ENCODE results near the gene ARHGAP45. TPM values are rescaled to one million over a fixed set of nuclear protein-coding genes. Genes with fewer than 3 reads are reported as not detected.
A peak's percentile ranks its signal among the peaks of the same experiment; 100 is the strongest.

Gene ARHGAP45
- total and polyA plus RNA-seq, 9 of the 15 experiments (the other 6 are each of a cell fraction or from before 2014, with no cell fraction given): 0.08 to 22.1 (median 4.2) TPM

DNA sequence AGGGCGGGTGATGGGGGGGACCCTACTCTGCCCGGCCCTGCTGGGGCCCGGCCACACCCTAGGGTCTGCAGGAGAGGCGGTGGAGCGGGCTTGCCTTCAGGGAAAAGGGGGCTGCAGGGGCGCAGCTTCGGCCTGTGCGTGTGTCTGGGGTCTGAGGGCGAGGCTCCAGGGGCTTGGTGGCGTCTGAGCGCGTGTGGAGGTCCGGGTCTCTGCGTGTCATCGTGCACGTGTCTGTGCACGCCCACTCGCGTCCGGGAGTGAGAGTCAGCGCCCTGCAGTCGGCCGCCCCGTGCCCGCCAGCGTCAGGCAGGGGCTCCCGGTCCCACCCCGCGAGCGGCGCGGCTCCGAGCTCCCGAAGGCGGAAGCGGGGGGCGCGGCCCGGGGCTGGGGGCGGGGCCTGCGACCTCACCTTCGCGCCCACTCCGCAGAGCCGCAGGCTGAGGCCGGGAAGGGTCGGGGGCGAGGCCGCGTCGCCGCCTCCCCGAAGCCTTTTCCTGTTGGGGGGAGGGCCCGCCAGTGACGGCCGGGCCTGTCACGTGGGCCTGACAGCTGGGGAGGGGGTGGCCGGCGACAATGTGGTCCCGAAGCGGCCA is at the start of gene ARHGAP45 (continued):
- TF ChIP-seq ZNF318 (IDR thresholded peaks at IDR 0.05; ENCODE audit: borderline replicate concordance in 1 of 2, low read depth in 1 of 2): no peak
- no peak for TF ChIP-seq BRCA1 (IDR thresholded peaks at IDR 0.05)
- no peak for TF ChIP-seq BRCA1 (CRISPR knock-in tag; IDR thresholded peaks at IDR 0.05)
- 0 out of 2 replicates have a peak, but pooled peaks have one; percentile 17 for TF ChIP-seq TGIF2 (CRISPR knock-in tag; IDR thresholded peaks at IDR 0.05)
- no peak for TF ChIP-seq ZNF384 (IDR thresholded peaks at IDR 0.05; ENCODE audit: low read depth, low read length)
- TF ChIP-seq CCNT2 (IDR thresholded peaks at IDR 0.05; ENCODE audit: borderline replicate concordance, extremely low read depth, insufficient read length, low read depth, low read length): no peak
- no peak for TF ChIP-seq IFI16 (CRISPR knock-in tag; IDR thresholded peaks at IDR 0.05)
- peak; percentile 55 for TF ChIP-seq ESRRA (IDR thresholded peaks at IDR 0.05; ENCODE audit: borderline replicate concordance, low read depth)
- TF ChIP-seq, protein P1, sequence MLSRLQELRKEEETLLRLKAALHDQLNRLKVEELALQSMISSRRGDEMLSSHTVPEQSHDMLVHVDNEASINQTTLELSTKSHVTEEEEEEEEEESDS (CRISPR knock-in tag; IDR thresholded peaks at IDR 0.05): no peak
- TF ChIP-seq MNT (conservative IDR thresholded peaks at IDR 0.05): peak; percentile 52 to 84; a peak in 3 of 4 replicates
- TF ChIP-seq TARDBP (IDR thresholded peaks at IDR 0.05): no peak
- peak; percentile 84 for TF ChIP-seq USF2 (CRISPR knock-in tag; IDR thresholded peaks at IDR 0.05)
- no peak for TF ChIP-seq SMARCE1 (IDR thresholded peaks at IDR 0.05)
- TF ChIP-seq ZSCAN29 (IDR thresholded peaks at IDR 0.05): no peak
- TF ChIP-seq NR2F6 (CRISPR knock-in tag; IDR thresholded peaks at IDR 0.05): no peak
